Measurements from ENCODE around the gene KCTD2.
A peak's percentile ranks its signal among the peaks of the same experiment; 100 is the strongest.

GRCh38 chr17:75073618-75074047 is 26.6 kb downstream of the KCTD2 start:
- TF ChIP-seq POLR2AphosphoS5 (IDR thresholded peaks at IDR 0.05; ENCODE audit: insufficient read depth in 1 of 2, low read depth in 1 of 2): peak; percentile 37 to 60
- TF ChIP-seq CTCF (IDR thresholded peaks at IDR 0.05): no peak

Data from vagina (tissue), 2 donors.